ENCODE data around the gene AJUBA.

DNA sequence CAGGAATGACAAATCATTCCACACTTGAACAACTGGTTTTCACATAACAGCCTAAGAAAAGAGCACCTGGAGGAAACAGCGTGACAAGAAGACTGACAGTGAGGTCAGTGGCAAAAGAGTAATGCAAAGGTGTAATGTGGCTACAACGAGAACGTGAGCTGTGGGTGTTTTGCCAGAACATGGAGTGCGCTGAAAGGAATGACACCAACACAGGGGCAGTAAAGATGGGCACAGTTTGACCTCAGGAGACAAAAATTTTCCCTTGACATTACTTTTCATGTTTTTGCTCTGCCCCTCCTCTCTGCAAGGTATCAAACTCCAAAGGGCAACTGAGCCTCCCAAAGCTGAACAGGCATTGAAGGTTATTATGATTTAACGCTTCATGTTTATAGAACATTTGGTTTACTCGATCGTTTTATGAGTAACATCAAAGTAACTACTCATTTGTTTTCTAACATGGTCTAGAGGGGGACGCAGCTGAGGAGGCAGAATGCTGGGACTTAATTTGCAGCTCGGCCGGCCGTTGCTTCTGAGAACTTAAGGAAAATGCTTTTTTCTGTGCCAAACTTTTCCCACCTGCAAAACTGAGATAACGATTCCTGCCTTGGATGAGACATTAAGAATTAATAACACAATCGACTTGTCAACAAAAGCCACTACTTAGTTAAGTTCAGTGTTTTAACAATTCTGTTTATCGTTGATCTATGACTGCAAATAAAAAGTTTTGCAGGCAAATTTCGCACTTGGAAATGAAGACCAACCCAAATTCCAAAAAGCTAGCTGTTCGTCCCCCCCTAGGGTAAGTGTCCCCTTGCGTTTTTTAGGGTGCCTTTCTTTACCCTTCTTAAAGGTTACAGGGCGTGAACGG is 26.4 kb downstream of the AJUBA start:
- no peak for TF ChIP-seq POLR2A (IDR thresholded peaks at IDR 0.05; ENCODE audit: control extremely low read depth in 1 of 2, low read depth in 2 of 2, low read length in 2 of 2)
- no peak for TF ChIP-seq ZNF274 (IDR thresholded peaks at IDR 0.05; ENCODE audit: borderline replicate concordance, extremely low read depth, low read length)
- TF ChIP-seq, protein P1, sequence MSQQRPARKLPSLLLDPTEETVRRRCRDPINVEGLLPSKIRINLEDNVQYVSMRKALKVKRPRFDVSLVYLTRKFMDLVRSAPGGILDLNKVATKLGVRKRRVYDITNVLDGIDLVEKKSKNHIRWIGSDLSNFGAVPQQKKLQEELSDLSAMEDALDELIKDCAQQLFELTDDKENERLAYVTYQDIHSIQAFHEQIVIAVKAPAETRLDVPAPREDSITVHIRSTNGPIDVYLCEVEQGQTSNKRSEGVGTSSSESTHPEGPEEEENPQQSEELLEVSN (IDR thresholded peaks at IDR 0.05), result no peak
- no peak for TF ChIP-seq TAF1 (IDR thresholded peaks at IDR 0.05; ENCODE audit: low read depth, low read length)
- TF ChIP-seq, protein P2, sequence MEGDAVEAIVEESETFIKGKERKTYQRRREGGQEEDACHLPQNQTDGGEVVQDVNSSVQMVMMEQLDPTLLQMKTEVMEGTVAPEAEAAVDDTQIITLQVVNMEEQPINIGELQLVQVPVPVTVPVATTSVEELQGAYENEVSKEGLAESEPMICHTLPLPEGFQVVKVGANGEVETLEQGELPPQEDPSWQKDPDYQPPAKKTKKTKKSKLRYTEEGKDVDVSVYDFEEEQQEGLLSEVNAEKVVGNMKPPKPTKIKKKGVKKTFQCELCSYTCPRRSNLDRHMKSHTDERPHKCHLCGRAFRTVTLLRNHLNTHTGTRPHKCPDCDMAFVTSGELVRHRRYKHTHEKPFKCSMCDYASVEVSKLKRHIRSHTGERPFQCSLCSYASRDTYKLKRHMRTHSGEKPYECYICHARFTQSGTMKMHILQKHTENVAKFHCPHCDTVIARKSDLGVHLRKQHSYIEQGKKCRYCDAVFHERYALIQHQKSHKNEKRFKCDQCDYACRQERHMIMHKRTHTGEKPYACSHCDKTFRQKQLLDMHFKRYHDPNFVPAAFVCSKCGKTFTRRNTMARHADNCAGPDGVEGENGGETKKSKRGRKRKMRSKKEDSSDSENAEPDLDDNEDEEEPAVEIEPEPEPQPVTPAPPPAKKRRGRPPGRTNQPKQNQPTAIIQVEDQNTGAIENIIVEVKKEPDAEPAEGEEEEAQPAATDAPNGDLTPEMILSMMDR (IDR thresholded peaks at IDR 0.05; ENCODE audit: control extremely low read depth in 1 of 3, insufficient read depth in 1 of 3, low read depth in 1 of 3, low read length in 3 of 3), result no peak
- no peak for TF ChIP-seq SUZ12 (IDR thresholded peaks at IDR 0.05; ENCODE audit: low read length)
- TF ChIP-seq, protein P3, sequence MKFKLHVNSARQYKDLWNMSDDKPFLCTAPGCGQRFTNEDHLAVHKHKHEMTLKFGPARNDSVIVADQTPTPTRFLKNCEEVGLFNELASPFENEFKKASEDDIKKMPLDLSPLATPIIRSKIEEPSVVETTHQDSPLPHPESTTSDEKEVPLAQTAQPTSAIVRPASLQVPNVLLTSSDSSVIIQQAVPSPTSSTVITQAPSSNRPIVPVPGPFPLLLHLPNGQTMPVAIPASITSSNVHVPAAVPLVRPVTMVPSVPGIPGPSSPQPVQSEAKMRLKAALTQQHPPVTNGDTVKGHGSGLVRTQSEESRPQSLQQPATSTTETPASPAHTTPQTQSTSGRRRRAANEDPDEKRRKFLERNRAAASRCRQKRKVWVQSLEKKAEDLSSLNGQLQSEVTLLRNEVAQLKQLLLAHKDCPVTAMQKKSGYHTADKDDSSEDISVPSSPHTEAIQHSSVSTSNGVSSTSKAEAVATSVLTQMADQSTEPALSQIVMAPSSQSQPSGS (IDR thresholded peaks at IDR 0.05; ENCODE audit: low read length), result no peak
